Erythroblast (primary cell): ENCODE data around the gene LENG9.

Experiments
- DNase-seq, 2 experiments: peaks; one replicate each; lab custom pipeline; 2025; lab: John Stamatoyannopoulos, UW
- GATA1 ChIP-seq: IDR thresholded peaks from 2 replicates; pipeline ENCODE4 v1.6.1; 2011; ENCODE audit warnings: low read depth, mild to moderate bottlenecking, control low read depth, low read length, moderate library complexity
- POLR2A ChIP-seq: IDR thresholded peaks from 2 replicates; pipeline ENCODE4 v1.6.1; 2011; ENCODE audit warnings: mild to moderate bottlenecking, low read length

Gene LENG9

GRCh38 chr19:54421521-54421920, 42.1 kb downstream of the LENG9 start:
- TF ChIP-seq GATA1 (no peak), POLR2A (no peak)
- no peak for DNase-seq

- no peak for DNase-seq
- no peak for TF ChIP-seq POLR2A
- no peak for TF ChIP-seq GATA1
Measured at GRCh38 chr19:54421169-54421516, 42.4 kb downstream of the LENG9 start.

- TF ChIP-seq POLR2A = no peak
- TF ChIP-seq GATA1 = no peak
- no peak for DNase-seq
Measured at GRCh38 chr19:54420383-54421168, 43.0 kb downstream of the LENG9 start.

- no peak for TF ChIP-seq GATA1
- no peak for TF ChIP-seq POLR2A
- DNase-seq = no peak
Measured at GRCh38 chr19:54420068-54420382, 43.6 kb downstream of the LENG9 start.

GRCh38 chr19:54418930-54419800, 44.4 kb downstream of the LENG9 start:
- TF ChIP-seq GATA1 = no peak
- TF ChIP-seq POLR2A = no peak

GRCh38 chr19:54418030-54418929, 45.3 kb downstream of the LENG9 start:
- no peak for TF ChIP-seq GATA1
- no peak for TF ChIP-seq POLR2A
- DNase-seq = no peak

More at GRCh38 chr19:54418930-54419800, 44.4 kb downstream of the LENG9 start:
- no peak for DNase-seq

- DNase-seq = no peak
- TF ChIP-seq POLR2A = no peak
- no peak for TF ChIP-seq GATA1
Measured at GRCh38 chr19:54416695-54417491, 46.7 kb downstream of the LENG9 start.

- DNase-seq = no peak
- TF ChIP-seq POLR2A (no peak), GATA1 (no peak)
Measured at GRCh38 chr19:54415901-54416673, 47.5 kb downstream of the LENG9 start.

- DNase-seq = no peak
- TF ChIP-seq POLR2A (no peak), GATA1 (no peak)
Measured at GRCh38 chr19:54415208-54415900, 48.2 kb downstream of the LENG9 start, which contains the start of gene TTYH1. Gene TTYH1 (plus strand): TSS chr19:54415464. CDS start chr19:54415553, 89 bp downstream.

- DNase-seq = no peak
- TF ChIP-seq GATA1 = no peak
- TF ChIP-seq POLR2A = no peak
Measured at GRCh38 chr19:54414156-54414555, 49.4 kb downstream of the LENG9 start.

GRCh38 chr19:54412877-54413276, 50.7 kb downstream of the LENG9 start:
- no peak for DNase-seq
- TF ChIP-seq POLR2A (no peak), GATA1 (no peak)
